ENCODE measurements around the gene LRRC7. TPM values are rescaled to one million over a fixed set of nuclear protein-coding genes. Genes with fewer than 3 reads are reported as not detected.

The LRRC7 gene
- total RNA-seq, 1 donor from 2014 or later, result not detected

GRCh38 chr1:70101774-70102173, 534.1 kb downstream of the LRRC7 start:
- FAIRE-seq, result no peak
- H3K4me3 ChIP-seq (ENCODE audit: low read depth, low read length), result no peak overlapping the region
- DNase-seq (ENCODE audit: low read depth), result no peak
- no peaks in the 10 kb centered on the region for H3K36me3 ChIP-seq (ENCODE audit: control insufficient read depth, insufficient read depth, low read length)
- TF ChIP-seq CTCF (IDR thresholded peaks at IDR 0.05; ENCODE audit: insufficient read depth, low read length, severe bottlenecking), result no peak
- H3K27me3 ChIP-seq (ENCODE audit: control insufficient read depth, insufficient read depth, low read length), result no peaks in the 10 kb centered on the region

- no peak overlapping the region for H3K4me3 ChIP-seq (ENCODE audit: low read depth, low read length)
- no peak for FAIRE-seq
- H3K36me3 ChIP-seq (ENCODE audit: control insufficient read depth, insufficient read depth, low read length), result no peaks in the 10 kb centered on the region
- DNase-seq (ENCODE audit: low read depth), result no peak
- H3K27me3 ChIP-seq (ENCODE audit: control insufficient read depth, insufficient read depth, low read length), result no peaks in the 10 kb centered on the region
- TF ChIP-seq CTCF (IDR thresholded peaks at IDR 0.05; ENCODE audit: insufficient read depth, low read length, severe bottlenecking), result no peak
Observed at GRCh38 chr1:70103770-70104169, 536.0 kb downstream of the LRRC7 start.

DNA sequence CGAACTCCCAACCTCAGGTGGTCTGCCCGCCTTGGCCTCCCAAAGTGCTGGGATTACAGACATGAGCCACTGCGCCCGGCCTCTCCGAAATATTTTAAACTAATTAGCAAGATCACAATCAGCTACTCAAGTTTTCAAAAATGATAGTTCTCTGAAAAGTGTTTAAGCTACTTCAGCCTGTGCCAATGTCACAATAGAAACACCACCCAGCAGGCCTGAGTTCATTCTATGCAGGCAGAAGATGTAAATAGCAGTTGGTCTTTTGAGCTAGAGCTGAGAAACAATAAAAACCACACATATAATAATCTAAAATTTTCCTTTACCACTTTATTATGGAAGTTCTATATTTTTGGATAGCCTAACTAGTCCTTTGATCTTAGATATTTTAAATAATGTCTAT, 541.5 kb downstream of the LRRC7 start:
- no peak for FAIRE-seq
- no peak for DNase-seq (ENCODE audit: low read depth)
- no peak overlapping the region for H3K4me3 ChIP-seq (ENCODE audit: low read depth, low read length)
- no peak for TF ChIP-seq CTCF (IDR thresholded peaks at IDR 0.05; ENCODE audit: insufficient read depth, low read length, severe bottlenecking)
- no peaks in the 10 kb centered on the region for H3K36me3 ChIP-seq (ENCODE audit: control insufficient read depth, insufficient read depth, low read length)
- no peaks in the 10 kb centered on the region for H3K27me3 ChIP-seq (ENCODE audit: control insufficient read depth, insufficient read depth, low read length)

GRCh38 chr1:70112838-70113237, 545.1 kb downstream of the LRRC7 start:
- Histone ChIP-seq H3K36me3 (ENCODE audit: control insufficient read depth, insufficient read depth, low read length) (no peaks in the 10 kb centered on the region), H3K27me3 (ENCODE audit: control insufficient read depth, insufficient read depth, low read length) (no peaks in the 10 kb centered on the region), H3K4me3 (ENCODE audit: low read depth, low read length) (no peak overlapping the region)
- FAIRE-seq, result no peak
- no peak for TF ChIP-seq CTCF (IDR thresholded peaks at IDR 0.05; ENCODE audit: insufficient read depth, low read length, severe bottlenecking)
- DNase-seq (ENCODE audit: low read depth), result no peak

- H3K36me3 ChIP-seq (ENCODE audit: control insufficient read depth, insufficient read depth, low read length), result no peaks in the 10 kb centered on the region
- DNase-seq (ENCODE audit: low read depth) (no peak), FAIRE-seq (no peak)
- H3K27me3 ChIP-seq (ENCODE audit: control insufficient read depth, insufficient read depth, low read length), result no peaks in the 10 kb centered on the region
- H3K4me3 ChIP-seq (ENCODE audit: low read depth, low read length), result no peak overlapping the region
- TF ChIP-seq CTCF (IDR thresholded peaks at IDR 0.05; ENCODE audit: insufficient read depth, low read length, severe bottlenecking), result no peak
Observed at GRCh38 chr1:70115315-70115714, 547.6 kb downstream of the LRRC7 start.

DNA sequence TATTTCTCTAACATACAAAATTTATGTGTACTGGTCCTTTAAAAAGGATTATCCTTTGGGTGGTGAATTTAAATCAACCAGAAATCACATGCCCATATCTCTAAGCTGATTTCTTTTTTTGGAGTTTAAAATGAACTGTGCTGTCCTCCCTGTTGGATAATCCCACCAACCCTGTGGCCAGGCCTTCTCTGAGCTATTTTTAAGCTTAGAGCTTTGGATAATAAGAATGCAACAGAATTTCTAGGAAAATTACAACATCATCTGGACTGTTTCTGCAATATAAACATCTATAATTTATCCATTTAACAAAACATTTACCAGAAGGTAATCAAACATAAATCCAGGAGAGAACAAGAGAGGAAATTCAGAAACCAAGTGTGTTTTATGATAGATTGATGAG, 549.3 kb downstream of the LRRC7 start:
- H3K36me3 ChIP-seq (ENCODE audit: control insufficient read depth, insufficient read depth, low read length), result no peaks in the 10 kb centered on the region
- no peak for FAIRE-seq
- TF ChIP-seq CTCF (IDR thresholded peaks at IDR 0.05; ENCODE audit: insufficient read depth, low read length, severe bottlenecking), result no peak
- no peaks in the 10 kb centered on the region for H3K27me3 ChIP-seq (ENCODE audit: control insufficient read depth, insufficient read depth, low read length)
- no peak overlapping the region for H3K4me3 ChIP-seq (ENCODE audit: low read depth, low read length)
- DNase-seq (ENCODE audit: low read depth), result no peak
